GM21825 (cell line): ENCODE data around the gene ZACN.
"Not testable (repeated sequence)": the region's sequence is repeated elsewhere in the genome, so short reads cannot be mapped to it uniquely, and the experiment has no call there.

Experiments used
- ATAC-seq: cut with Tn5 transposase; IDR thresholded peaks from one replicate; pipeline ENCODE4 v1.9.1; 2021; ENCODE audit warnings: mild to moderate bottlenecking, moderate library complexity; ENCODE audit not compliant: unreplicated experiment

The ZACN gene

GRCh38 chr17:76078860-76079534 is at the start of gene ZACN:
ZACN (plus strand) TSS chr17:76079182; CDS start chr17:76079265, 83 bp downstream.
- ATAC-seq = no peak

- ATAC-seq = no peak
These were observed 46.8 kb upstream of the ZACN start for GRCh38 chr17:76032073-76032779.

- no peak for ATAC-seq
These were observed 46.2 kb upstream of the ZACN start for GRCh38 chr17:76032780-76033108.

- no peak for ATAC-seq
These were observed 45.8 kb upstream of the ZACN start for GRCh38 chr17:76033139-76033538.

- ATAC-seq = no peak
These were observed 44.3 kb upstream of the ZACN start for GRCh38 chr17:76034428-76035350.

GRCh38 chr17:76036497-76037261 is 42.3 kb upstream of the ZACN start:
- ATAC-seq = no peak

- no peak for ATAC-seq
These were observed 40.9 kb upstream of the ZACN start for GRCh38 chr17:76038050-76038449.

DNA sequence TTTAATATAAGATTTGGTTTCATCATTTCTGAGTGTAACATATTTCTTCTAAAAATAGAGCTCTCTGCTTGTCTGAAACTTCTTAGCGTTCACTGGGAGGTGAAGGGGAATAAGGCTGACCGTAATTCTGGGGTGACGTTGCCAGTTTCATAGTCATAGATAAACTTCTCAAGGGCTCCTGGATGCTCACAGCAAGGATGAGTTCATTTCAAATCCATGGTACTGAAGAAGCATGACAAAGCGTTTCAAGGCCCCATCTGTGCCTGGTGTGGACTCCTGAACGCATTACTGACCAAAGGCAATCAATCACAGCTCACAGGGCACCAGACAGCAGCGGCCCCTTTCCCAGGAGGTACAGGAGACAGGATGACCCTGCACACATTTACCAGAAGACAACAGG is 39.9 kb upstream of the ZACN start:
- no peak for ATAC-seq

GRCh38 chr17:76040376-76040775 is 38.6 kb upstream of the ZACN start:
- no peak for ATAC-seq

- not testable (repeated sequence) for ATAC-seq
These were observed 36.1 kb upstream of the ZACN start for GRCh38 chr17:76042868-76043267.

DNA sequence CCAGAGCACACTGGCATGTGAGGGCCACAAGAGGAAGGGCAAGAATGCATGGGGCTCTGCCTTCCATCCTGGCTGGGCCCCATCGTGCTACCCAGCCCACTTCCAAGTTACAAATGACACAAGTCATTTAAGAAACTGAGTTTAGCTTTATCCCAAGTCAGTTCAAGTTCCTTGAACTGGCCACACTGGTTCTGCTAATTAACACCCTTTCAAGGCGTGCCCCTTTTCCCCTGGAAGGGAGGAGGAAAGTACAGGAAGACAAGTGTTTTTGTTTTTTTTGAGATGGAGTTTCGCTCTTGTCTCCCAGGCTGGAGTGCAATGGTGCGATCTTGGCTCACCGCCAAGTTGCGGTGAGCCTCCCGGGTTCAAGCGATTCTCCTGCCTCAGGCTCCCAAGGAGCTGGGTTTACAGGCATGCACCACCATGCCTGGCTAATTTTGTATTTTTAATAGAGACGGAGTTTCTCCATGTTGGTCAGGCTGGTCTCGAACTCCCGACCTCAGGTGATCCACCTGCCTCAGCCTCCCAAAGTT is 34.4 kb upstream of the ZACN start:
- ATAC-seq = not testable (repeated sequence)

- no peak for ATAC-seq
These were observed 32.9 kb upstream of the ZACN start for GRCh38 chr17:76046064-76046463.

DNA sequence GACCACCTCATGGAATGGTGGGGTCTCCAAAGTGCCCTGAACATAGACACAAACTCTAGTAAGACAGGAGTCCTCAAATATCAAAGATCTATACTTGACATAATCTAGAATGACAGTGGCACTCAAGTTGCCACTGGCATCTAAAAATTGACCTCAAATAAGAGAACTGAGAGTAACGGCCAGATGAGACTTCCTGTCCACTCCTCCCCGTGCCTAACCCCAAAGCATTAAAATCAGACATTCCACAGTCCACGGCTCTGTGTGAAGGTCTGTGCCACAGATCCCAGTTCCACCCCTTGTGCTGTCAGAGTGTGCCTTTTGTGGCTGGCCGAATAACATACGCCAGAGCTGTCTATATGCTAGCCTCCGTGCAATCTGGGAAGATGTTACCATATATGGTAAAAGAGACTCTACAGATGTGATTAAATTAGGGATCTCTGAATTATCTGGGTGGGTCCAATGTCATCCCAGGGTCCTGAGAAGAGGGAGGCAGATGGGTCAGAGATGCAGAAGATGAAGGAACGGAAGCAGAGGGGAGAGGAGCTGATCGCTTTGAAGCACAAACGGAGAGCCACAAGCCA is 30.9 kb upstream of the ZACN start:
- no peak for ATAC-seq

GRCh38 chr17:76048711-76049110 is 30.3 kb upstream of the ZACN start:
- ATAC-seq = no peak

GRCh38 chr17:76049239-76049638 is 29.7 kb upstream of the ZACN start:
- ATAC-seq = no peak

- ATAC-seq = no peak
These were observed 29.0 kb upstream of the ZACN start for GRCh38 chr17:76049836-76050537.

- no peak for ATAC-seq
These were observed 28.2 kb upstream of the ZACN start for GRCh38 chr17:76050538-76051467.

DNA sequence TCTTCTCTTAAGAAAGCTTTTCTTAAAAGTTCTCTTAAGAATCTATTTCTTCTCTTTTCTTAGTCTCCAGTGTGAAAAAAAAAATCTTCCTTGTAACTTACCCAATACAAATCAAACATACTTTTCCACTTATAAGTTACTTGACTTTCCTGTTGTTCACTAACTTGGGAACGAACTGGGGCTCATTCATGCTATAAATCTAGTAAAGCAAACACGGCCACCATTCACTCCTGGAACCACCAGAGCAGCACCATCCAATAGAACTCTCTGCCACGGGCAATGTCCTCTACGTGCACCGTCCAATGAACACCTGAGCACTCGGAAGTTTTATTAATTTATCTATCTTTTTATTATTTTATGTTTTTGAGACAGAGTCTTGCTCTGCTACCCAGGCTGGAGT is 27.4 kb upstream of the ZACN start:
- ATAC-seq = no peak
